ENCODE data around the gene TELO2.

The TELO2 gene

DNA sequence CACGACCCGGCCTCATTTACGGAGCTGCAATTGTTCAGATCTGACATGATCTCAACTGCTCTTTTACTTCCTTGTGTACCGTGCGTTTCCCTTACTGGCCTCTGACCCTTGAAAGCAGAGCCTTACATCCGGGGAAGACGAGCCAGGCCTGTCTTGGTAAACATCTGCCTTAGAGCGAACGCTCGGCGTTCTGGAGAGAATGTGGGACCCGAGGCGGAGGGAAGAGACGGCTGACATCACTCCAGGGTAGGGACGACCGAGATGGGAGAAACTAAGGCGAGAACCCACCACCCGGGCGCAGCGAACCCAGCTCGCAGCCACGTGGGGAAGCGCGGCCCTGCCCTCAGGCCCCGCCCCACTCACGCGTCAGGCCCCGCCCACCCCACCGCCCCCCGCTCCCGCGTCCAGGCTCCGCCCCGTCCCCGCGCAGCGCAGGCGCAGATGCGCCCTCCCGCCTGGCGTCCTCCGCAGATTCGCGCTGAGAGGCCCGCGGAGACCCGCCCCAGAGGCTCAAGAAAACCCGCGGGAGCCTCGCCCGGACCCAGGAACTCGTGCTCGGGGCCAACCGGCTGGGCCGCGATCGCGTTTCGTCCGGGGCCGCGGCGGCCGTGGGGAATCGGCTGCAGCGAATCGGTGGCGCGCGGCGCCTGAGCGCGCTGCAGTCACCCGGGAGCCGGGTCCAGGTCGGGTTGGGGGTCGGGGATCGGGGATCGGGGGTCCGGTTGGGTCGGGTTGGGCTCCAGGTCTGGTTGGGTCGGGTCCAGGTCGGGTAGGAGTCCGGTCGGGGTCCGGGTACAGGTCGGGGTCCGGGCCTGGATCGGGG, at the start of gene TELO2:
Gene TELO2, plus strand, starts transcription at position 438 of the 823 bp plus-strand sequence. CDS start 922 bp downstream, outside the sequence.
- DNase-seq = peak; percentile 4

DNA sequence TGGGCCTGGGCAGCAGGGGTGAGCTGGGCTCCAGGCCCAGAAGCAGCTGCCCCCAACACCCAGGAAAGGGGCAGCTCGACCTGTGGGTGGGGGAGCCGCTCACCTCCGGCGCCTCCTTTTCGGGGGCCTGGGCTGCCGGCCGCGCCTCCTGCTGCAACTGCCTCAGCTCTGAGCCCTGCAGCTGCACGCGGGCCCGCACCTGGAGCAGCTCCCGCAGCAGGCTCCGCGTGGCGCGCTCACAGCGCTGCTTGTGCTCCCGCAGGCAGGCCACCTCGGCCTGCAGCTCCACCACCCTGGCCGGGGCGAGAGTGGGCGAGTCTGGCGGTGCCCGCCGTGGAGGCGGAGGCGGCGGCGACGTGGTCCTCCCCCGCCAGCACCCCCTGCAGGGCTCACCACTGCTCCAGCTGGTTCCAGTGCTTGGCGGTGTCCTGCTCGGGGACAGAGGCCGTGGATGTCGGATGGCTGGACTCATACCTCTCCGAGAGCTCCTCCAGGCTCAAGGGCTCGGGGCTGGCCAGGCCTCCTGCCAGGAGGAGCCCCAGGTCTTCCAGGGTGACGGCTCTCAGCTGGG, 49.7 kb upstream of the TELO2 start:
- DNase-seq = no peak

GRCh38 chr16:1443980-1444729, 49.0 kb upstream of the TELO2 start, which contains the start of gene CCDC154:
Gene CCDC154 (minus strand): TSS chr16:1444556. CDS start chr16:1444322, 234 bp downstream.
- DNase-seq = no peak

- no peak for DNase-seq
Observed at GRCh38 chr16:1444730-1445517, 48.2 kb upstream of the TELO2 start.

DNA sequence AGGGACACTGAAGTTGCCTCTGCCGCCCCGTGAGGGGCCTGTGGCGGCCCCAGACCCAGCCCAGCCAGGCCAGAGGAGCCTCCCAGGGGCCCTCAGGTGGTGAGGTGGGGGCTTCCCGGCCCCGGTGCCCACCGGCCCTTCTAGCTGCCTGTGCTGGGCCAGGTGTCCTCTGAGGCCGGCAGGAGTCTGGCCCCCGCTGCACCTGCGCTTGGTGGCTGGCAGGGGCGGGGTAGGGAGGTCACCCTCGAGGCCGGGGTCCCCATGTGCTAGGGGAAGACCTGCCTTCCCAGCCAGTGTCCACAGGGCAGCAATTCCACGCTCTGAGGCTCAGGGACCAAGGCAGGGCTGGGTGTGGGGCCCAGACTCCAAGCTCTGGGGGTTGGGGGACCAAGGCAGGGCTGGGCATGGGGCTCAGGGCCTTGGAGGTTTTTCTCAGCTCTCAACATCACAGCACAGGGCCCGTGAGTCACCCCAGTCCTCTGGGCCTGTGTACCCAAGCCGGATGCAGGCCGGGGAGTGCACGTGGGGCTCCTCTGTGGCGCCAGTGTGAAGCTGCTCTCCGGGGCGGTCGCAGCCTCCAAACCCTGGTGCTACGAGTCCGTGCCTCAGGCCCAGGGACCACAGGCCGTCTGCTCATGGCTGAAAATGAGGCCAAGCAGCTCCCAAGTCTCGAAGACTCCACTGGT, 47.5 kb upstream of the TELO2 start:
- DNase-seq = no peak

GRCh38 chr16:1446296-1447080, 46.7 kb upstream of the TELO2 start:
- DNase-seq = no peak

DNA sequence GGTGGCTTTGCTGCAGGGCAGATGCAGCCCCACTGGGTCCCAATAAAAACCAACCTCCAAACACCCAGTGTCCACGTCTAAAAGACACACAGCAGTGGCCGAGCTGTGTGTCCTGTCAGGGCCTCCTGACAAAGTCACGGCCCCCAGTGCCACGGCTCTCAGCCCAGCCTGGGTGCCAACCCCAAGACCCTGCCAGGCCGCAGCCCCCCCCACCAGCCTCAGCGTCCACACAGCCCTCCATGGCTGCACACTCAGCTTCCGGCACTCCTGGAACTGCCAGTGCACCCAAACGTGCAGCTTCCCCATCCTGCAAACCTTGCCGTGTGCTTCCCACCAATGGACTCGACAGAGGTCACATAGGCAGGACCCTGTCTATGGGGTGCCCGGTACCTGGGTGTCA, 45.2 kb upstream of the TELO2 start:
- no peak for DNase-seq

DNA sequence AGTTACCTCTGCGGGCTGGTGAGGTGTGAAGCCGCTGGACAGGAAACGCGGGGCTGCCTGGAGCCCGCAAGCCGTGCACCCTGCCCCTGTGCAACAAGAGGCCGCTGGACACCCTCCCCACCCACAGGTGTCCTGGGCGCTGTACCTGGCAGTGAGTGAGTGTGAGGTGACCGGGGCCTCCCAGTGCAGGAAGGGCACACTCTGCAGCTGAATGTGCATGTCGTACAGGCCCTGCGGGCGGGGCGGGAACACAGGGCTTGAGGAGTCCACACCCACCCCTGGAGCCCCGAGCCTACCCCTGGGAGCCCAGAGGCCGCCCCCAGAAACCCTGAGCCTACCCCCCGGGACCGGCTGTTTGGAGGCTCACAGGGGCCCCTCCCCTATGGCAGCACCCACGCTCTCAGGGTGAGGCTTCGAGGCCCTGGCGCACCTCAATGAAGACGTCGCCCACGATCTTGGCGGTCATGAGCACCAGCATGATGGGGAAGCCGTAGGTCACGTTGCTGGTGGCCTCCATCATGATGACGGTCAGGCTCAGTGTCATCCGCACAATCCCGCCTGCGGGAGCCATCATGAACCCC, 44.5 kb upstream of the TELO2 start:
- DNase-seq = no peak

DNA sequence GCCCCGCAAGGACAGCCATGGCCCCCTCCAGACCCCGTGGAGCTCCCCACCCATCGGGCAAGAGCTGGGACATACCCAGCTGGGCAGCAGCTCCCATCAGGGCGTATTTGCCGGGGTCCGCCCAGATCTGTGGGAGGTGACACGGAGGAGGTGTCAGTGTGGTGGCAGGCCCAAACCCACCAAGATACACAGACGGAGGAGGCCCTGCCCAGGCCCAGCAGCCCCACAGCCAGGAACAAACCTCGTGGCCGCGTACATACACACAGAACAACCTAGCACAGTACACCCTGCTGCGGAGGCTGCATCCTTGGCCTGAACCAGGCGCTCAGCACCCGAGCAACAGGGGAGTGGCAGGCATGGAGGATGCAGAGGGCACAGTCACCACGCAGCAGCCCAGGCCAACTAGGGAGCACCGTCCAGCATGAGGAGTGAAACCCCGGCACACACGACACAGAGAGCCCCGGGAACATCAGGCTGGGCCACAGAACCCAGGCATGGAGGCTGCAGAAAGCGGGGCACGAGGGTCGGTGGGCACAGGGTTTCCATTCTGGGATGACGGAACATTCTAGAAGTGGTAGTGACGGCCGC, 43.9 kb upstream of the TELO2 start:
- no peak for DNase-seq

- DNase-seq = no peak
Observed at GRCh38 chr16:1450218-1450617, 42.9 kb upstream of the TELO2 start.

GRCh38 chr16:1450841-1451240, 42.3 kb upstream of the TELO2 start:
- no peak for DNase-seq

- no peak for DNase-seq
Observed at GRCh38 chr16:1451702-1452392, 41.3 kb upstream of the TELO2 start.

DNA sequence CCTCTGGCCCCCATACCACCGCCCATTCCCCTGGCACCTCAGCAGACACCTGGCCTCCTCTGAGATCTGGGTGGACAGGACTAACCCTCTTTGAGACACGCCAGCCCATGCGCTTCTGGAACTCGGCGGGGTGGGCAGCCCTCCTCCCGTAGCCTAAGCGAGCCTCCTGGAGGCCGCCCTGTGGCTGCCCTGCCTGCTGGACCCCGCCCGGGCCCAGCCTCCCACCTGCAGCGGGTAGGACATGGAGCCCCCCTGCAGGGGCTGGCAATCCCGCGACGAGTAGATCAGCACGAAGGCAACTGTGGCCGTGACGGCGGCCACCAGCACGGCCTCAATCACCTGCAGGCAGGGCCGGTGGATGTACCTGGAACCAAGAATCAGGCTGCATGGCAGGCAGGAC, 40.6 kb upstream of the TELO2 start:
- DNase-seq = no peak

- no peak for DNase-seq
Observed at GRCh38 chr16:1453316-1453715, 39.8 kb upstream of the TELO2 start.

DNA sequence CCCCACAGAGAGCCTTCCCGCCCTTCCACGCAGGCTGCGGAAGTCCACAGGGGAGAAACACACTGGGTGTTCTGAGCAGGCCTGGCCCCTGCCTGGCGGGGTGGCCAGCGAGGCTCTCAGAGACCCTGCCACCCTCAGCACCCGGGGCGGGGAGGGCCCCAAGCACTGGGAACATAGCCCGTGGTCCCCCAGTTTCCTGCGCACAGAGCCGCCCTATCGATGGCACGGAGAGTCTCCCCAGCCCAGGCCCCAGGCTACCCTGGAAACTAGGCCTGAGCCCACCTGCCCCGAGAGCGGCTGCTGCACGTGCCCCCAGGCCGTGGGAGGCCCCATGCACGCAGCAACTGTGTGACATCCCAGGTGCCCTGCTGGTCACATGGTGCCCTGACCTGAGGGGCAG, 38.6 kb upstream of the TELO2 start:
- DNase-seq = no peak

GRCh38 chr16:1455190-1456171, 37.7 kb upstream of the TELO2 start:
- no peak for DNase-seq

DNA sequence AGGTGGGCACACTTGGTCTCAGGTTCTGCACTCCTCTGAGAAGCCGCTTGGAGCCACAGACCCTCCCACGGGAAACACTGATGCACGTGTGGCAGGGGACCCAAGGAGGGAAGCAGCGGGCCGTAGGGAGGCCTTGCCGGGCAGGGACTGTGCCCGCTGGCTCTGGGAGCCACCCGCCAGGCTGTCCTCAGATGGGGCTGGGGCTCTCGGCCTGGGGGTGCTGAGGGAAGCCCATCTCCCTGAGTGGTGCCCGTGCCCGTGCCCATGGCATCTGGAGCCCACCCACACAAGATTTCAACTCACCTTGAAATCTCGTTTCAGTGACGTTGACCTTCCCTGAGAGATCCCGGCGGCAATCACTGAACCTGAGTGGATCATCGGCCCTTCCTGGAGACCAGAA, 36.2 kb upstream of the TELO2 start:
- DNase-seq = no peak

GRCh38 chr16:1457489-1458245, 35.5 kb upstream of the TELO2 start:
- DNase-seq = no peak

Data from NCI-H526 treated with DMSO at 0.1 percent for 48 hours (cell line).